ENCODE data around the gene CCDC187. TPM values are rescaled to one million over a fixed set of nuclear protein-coding genes. Genes with fewer than 3 reads are reported as not detected.

CCDC187 gene
- total RNA-seq, 1 experiment from 2014 or later: 0.04 TPM

GRCh38 chr9:136345281-136346156, 41.6 kb upstream of the CCDC187 start:
- no peak overlapping the region for H3K4me3 Mint-ChIP-seq
- H3K9me3 Mint-ChIP-seq: no peaks in the 10 kb centered on the region
- ChIA-PET CTCF (interaction anchor here (0.5 to 2.5 kb wide), 18 partner anchors 9 to 383 kb away, joined by 3 to 41 read pairs (median 3); partner anchors contain the start of genes CARD9, DNLZ and SNAPC4), POLR2A (interaction anchor here (0.8 kb wide), 1 partner anchor 18 kb away, joined by 3 read pairs; the partner anchor contains the start of gene DNLZ)
- no peaks in the 10 kb centered on the region for H3K36me3 Mint-ChIP-seq
- no peak overlapping the region; the same call in 1 of the 2 replicates for H3K27ac Mint-ChIP-seq
- DNase-seq (ENCODE audit: low spot score): peak; percentile 79
- H3K27me3 Mint-ChIP-seq (ENCODE audit: low read depth): no peaks in the 10 kb centered on the region
- peak; percentile 12 for TF ChIP-seq HMGXB4 (CRISPR knock-in tag; IDR thresholded peaks at IDR 0.05)
- peak; percentile 55; the same call in 1 of the 2 replicates for TF ChIP-seq GABPB1 (CRISPR knock-in tag; IDR thresholded peaks at IDR 0.05)
- 0 out of 2 replicates have a peak, but pooled peaks have one; percentile 38 for TF ChIP-seq FOXP1 (CRISPR knock-in tag; IDR thresholded peaks at IDR 0.05; ENCODE audit: borderline replicate concordance)
- no peak for TF ChIP-seq TEAD1 (CRISPR knock-in tag; IDR thresholded peaks at IDR 0.05)
- no peak for TF ChIP-seq AFF4 (CRISPR knock-in tag; IDR thresholded peaks at IDR 0.05; ENCODE audit: borderline replicate concordance)
- no peak for TF ChIP-seq SOX15 (CRISPR knock-in tag; IDR thresholded peaks at IDR 0.05)
- TF ChIP-seq FOXP4 (CRISPR knock-in tag; IDR thresholded peaks at IDR 0.05): no peak
- TF ChIP-seq ARID4B (CRISPR knock-in tag; IDR thresholded peaks at IDR 0.05; ENCODE audit: borderline replicate concordance): no peak
- 0 out of 2 replicates have a peak, but pooled peaks have one; percentile 21 for TF ChIP-seq ETV6 (CRISPR knock-in tag; IDR thresholded peaks at IDR 0.05)
- no peak for TF ChIP-seq USF2 (CRISPR knock-in tag; IDR thresholded peaks at IDR 0.05)
- no peak for TF ChIP-seq CDX4 (CRISPR knock-in tag; IDR thresholded peaks at IDR 0.05; ENCODE audit: borderline replicate concordance)
- TF ChIP-seq HMGA2 (CRISPR knock-in tag; IDR thresholded peaks at IDR 0.05): no peak
- TF ChIP-seq ZNF121 (CRISPR knock-in tag; IDR thresholded peaks at IDR 0.05): no peak
- ATAC-seq: peak; percentile 54
- no peaks in the 10 kb centered on the region for H3K4me1 Mint-ChIP-seq
